Sigmoid colon (tissue), 3 donors: ENCODE data around the gene FRMPD4.

Experiments used
- POLR2A ChIP-seq, 2 donors: fragments of 450-650 bp; IDR thresholded peaks; one replicate each; pipeline ENCODE4 v1.6.1; 2016; ENCODE audit warnings: antibody characterized with exemption in 2 of 2, mild to moderate bottlenecking in 2 of 2, moderate library complexity in 2 of 2
- TF ChIP-seq, protein P1 (sequence below), 4 experiments: fragments of 450-650 bp in 3 of 4; fragments of 200-600 bp in 1 of 4; IDR thresholded peaks; one replicate each; pipeline ENCODE4 v1.5.1; 2016 to 2019; ENCODE audit warnings: antibody characterized with exemption in 4 of 4, mild to moderate bottlenecking in 3 of 4, moderate library complexity in 2 of 4

DNA sequence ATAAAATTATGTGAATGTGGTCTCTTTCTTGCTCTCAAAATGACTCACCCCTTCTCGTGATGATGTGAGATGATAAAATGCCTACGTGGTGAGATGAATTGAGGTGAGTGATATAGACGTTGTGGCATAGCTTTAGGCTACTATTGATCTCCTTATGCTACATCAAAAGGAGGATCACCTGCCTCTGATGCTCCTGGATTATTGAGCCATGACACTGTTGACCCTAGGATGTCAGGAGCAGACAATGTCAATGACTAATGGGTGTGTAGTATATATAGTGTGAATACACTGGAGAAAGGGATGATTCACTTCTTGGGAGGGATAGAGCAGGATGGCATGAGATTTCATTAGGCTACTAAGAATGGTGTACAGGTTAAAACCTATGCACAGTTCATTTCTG, 442.3 kb downstream of the FRMPD4 start:
- TF ChIP-seq POLR2A (IDR thresholded peaks at IDR 0.05), result no peak
- TF ChIP-seq, protein P1, sequence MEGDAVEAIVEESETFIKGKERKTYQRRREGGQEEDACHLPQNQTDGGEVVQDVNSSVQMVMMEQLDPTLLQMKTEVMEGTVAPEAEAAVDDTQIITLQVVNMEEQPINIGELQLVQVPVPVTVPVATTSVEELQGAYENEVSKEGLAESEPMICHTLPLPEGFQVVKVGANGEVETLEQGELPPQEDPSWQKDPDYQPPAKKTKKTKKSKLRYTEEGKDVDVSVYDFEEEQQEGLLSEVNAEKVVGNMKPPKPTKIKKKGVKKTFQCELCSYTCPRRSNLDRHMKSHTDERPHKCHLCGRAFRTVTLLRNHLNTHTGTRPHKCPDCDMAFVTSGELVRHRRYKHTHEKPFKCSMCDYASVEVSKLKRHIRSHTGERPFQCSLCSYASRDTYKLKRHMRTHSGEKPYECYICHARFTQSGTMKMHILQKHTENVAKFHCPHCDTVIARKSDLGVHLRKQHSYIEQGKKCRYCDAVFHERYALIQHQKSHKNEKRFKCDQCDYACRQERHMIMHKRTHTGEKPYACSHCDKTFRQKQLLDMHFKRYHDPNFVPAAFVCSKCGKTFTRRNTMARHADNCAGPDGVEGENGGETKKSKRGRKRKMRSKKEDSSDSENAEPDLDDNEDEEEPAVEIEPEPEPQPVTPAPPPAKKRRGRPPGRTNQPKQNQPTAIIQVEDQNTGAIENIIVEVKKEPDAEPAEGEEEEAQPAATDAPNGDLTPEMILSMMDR (IDR thresholded peaks at IDR 0.05), result no peak
